ENCODE results near the gene ADRA2B.

DNA sequence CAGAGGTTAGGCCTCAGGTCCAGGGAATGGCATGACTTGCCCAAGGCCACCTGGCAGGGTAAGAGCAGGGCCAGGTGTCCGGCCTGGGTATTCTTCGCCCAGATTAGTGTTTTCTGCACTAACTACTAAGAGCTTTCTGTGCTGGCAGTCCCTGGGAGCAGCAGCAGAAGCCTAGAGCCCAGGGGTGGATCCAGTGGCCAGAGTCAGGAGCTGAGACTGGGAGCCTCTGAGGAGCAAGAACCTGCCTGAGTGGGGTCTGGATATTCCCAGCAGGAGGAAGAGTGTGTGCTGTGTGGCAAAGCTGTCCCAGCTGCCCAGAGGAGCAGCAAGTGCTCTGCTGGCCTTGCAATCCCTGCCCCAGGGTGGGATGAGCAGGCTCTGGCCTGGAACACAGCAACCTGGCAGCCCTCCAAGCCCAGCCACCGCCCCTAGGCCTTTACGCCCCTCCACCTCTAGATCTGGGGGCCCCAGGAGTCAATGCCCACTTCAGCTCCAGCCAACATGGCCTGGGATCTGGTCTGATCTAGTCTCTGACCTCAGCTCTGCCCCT lies 50.9 kb downstream of the ADRA2B start:
- TF ChIP-seq, protein P1, sequence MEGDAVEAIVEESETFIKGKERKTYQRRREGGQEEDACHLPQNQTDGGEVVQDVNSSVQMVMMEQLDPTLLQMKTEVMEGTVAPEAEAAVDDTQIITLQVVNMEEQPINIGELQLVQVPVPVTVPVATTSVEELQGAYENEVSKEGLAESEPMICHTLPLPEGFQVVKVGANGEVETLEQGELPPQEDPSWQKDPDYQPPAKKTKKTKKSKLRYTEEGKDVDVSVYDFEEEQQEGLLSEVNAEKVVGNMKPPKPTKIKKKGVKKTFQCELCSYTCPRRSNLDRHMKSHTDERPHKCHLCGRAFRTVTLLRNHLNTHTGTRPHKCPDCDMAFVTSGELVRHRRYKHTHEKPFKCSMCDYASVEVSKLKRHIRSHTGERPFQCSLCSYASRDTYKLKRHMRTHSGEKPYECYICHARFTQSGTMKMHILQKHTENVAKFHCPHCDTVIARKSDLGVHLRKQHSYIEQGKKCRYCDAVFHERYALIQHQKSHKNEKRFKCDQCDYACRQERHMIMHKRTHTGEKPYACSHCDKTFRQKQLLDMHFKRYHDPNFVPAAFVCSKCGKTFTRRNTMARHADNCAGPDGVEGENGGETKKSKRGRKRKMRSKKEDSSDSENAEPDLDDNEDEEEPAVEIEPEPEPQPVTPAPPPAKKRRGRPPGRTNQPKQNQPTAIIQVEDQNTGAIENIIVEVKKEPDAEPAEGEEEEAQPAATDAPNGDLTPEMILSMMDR (IDR thresholded peaks at IDR 0.05; ENCODE audit: poor library complexity) = no peak
- TF ChIP-seq EZH2 (IDR thresholded peaks at IDR 0.05; ENCODE audit: borderline replicate concordance) = no peak
